GM18498 (cell line): ENCODE results near the gene DISC1.
"Not testable (repeated sequence)": the region's sequence is repeated elsewhere in the genome, so short reads cannot be mapped to it uniquely, and the experiment has no call there.

Experiments
- ATAC-seq: cut with Tn5 transposase; IDR thresholded peaks from one replicate; pipeline ENCODE4 v1.9.1; 2021; ENCODE audit warnings: mild to moderate bottlenecking, moderate library complexity; ENCODE audit not compliant: unreplicated experiment

Gene DISC1

DNA sequence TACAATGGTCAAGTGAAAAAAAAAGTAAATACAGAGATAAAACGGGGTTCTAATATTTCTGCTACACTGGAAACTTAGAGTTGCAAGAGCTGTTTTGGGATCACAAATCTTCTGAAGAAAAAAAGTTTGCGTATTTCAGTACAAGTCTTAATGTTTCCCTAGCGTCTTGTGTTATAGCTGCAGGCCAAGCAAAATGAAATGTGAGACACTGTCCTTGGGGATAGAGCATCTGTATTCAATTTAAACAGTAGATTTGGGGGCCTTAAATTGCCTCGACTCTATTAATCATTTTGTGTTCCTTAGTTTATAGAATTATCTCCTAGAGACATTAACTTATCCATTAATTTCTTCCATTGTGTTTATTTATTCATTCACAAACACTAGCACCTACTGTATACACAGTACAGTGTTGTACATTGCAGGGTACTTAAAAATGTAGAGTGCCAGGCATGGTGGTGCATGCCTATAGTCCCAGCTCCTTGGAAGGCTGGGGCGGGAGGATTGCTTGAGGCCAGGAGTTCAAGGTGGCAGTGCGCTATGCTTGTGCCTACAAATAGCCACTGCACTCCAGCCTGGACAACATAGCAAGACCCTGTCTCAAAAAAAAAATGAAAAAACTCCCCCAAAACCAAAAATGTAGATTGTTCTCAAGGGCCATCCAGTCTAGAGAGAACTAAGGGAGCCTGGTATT is 7.9 kb downstream of the DISC1 start:
- ATAC-seq, result no peak

DNA sequence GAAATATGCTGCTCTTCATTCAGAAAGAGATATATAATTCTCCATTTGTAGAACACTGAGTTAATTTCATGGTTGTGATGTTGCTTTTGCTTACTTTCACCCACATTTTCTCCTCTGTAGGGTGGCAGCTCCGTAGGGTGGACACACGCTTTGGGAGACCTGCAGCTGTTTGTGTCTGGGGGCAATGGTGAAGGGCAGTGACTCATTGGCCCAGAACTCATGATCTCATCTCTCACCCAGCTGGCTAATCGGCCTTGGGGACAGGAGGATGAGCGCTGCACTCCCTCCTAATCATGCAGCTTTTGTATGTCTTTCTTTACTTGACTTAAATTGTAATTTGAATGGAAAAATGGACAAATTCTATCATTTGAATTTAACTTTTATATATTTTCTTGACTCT is 9.6 kb downstream of the DISC1 start:
- ATAC-seq, result no peak

DNA sequence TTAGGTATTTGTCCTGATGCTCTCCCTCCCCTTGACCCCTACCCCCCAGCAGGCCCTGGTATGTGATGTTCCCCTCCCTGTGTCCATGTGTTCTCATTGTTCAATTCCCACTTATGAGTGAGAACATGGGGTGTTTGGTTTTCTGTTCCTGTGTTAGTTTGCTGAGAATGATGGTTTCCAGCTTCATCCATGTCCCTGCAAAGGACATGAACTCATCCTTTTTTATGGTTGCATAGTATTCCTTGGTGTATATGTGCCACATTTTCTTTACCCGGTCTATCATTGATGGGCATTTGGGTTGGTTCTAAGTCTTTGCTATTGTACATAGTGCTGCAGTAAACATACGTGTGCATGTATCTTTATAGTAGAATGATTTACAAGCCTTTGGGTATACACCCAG is 10.3 kb downstream of the DISC1 start:
- not testable (repeated sequence) for ATAC-seq

DNA sequence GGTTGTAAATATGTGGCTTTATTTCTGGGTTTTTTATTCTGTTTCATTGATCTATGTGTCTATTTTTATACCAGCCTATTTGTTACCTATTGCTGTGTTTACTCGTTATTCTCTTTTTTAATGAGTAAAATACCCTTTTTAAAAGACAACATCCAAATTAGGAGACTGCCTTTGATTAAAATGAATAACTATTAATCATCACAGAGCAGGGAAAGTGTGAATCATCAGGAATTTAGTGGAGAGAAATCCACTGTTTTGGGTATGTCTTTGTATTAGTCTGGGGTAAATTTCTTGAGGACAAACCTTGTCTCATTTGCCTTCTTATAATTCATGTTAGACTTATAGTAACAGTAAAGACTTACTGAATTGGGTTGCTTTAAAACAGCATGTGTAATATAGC is 12.1 kb downstream of the DISC1 start:
- ATAC-seq, result no peak

DNA sequence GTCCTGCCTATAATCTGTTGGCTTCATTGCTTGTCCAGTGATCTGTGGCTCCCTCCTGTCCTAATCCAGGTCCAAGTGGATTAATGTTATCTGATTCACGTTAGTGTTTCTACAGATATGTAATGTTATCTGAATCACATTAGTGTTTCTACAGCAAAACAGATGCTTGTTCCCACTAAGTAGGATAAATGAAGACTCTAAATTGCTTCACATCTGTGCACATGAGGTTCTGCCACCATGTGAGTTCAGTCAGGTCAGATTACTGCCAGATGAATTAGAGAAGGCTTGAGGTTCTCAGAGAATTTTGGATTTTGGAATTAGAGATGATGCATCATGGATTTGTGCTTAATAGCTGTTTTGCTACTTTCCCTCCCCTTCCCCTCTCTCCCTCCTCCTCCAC is 13.2 kb downstream of the DISC1 start:
- no peak for ATAC-seq

DNA sequence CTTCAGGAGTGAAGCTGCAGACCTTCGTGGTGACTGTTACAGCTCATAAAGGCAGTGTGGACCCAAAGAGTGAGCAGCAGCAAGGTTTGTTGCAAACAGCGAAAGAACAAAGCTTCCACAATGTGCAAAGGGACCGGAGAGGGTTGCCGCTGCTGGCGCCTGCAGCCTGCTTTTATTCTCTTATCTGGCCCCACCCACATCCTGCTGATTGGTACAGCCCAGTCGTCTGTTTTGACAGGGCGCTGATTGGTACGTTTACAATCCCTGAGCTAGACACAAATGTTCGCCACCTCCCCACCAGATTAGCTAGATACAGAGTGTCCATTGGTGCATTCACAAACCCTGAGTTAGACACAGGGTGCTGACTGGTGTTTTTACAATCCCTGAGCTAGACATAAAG is 14.9 kb downstream of the DISC1 start:
- not testable (repeated sequence) for ATAC-seq

DNA sequence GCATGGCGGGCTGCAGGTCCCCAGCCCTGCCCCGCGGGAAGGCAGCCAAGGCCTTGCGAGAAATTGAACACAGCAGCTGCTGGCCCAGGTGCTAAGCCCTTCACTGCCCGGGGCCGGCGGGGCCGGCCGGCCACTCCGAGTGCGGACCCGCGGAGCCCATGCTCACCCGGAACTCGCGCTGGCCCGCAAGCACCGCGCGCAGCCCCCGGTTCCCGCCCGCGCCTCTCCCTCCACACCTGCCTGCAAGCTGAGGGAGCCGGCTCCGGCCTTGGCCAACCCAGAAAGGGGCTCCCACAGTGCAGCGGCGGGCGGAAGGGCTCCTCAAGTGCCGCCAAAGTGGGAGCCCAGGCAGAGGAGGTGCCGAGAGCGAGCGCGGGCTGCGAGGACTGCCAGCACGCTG is 15.5 kb downstream of the DISC1 start:
- ATAC-seq, result not testable (repeated sequence)

DNA sequence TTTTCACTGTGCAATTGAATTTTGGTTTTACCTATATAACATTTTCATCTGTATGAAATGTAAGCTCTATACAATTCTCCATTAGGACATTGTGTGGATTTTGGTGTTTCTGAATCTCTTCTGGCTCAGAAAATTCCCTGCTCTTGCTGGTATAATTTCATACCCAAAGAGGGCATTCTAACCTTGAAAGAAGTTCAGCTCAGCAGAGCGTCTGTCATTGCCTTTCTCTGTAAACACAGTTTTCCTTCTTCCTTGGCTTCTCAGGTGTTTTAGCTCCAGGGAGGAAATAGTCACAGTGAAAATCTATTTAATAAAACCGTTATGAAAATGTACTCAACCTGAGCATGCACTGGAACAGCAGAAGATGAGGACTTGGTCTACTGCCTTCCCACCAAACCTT is 16.0 kb downstream of the DISC1 start:
- no peak for ATAC-seq

DNA sequence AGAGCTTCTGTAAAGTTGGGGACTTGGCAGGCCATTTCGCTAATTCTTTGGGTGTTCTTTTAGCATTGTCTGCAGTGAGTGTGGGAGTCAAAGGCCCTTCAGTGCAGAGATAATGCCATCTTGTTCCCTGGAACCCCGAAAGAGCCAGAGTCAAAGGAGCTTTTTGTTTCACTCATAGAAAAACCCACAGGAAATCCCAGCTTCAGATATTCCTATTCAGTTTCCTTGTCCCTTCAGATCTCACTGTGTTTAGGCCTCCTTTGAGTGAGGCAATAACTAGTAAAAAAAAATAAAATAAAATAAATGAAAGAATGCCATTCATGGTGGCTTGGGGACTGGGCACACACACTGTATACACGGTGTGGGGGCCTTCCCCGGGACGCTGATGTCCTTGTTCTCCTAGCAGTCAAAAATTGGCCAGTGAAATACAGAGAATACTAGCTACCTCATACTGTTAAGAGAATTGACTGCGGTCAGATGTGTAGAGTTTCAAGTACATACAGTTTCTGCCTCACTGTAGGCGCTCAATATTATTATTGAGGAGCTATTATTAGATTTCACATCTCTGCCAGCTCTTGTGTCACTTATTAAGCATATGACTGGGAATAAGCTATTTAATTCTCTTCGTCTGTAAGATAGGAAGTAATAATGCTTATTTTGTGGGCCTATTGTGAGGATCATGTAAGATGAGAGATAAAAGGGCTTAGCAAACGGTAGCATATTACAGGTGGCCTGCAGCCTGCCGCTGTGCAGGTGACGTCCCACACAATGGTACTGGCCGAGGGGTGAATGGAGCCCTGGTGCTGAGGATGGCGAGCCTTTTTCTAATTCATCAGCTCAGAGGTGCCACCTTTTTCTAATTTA is 16.7 kb downstream of the DISC1 start:
- ATAC-seq, result no peak

DNA sequence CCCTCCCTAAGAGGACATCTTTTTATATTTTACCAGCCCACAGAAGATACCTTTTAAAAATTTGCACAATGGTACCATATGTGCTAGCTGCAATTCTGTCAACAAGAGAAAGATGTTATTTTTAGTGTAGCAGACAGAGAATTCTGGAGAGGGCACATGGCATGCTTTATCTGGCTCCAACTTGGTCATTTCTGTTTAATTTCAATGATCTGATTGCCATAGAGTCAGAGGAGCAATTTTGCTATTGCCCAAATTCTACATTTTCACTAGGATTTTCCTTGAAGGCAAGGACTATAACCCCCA is 17.3 kb downstream of the DISC1 start:
- no peak for ATAC-seq

DNA sequence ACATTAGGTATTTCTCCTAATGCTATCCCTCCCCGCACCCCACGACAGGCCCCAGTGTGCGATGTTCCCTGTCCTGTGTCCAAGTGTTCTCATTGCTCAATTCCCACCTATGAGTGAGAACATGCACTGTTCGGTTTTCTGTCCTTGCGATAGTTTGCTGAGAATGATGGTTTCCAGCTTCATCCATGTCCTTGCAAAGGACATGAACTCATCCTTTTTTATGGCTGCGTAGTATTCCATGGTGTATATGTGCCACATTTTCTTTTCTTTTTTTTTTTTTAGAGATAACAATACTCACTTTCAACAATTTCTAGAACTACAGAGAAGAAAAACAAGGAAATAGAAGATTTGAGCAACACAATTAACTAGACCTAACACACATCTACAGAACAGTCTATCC is 19.0 kb downstream of the DISC1 start:
- not testable (repeated sequence) for ATAC-seq

DNA sequence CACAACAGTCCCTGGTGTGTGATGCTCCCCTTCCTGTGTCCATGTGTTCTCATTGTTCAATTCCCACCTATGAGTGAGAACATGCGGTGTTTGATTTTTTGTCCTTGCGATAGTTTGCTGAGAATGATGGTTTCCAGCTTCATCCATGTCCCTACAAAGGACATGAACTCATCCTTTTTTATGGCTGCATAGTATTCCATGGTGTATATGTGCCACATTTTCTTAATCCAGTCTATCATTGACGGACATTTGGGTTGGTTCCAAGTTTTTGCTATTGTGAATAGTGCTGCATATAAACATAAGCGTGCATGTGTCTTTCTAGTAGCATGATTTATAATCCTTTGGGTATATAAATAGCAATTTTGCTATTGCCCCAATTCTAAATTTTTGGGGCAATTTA is 19.6 kb downstream of the DISC1 start:
- not testable (repeated sequence) for ATAC-seq

DNA sequence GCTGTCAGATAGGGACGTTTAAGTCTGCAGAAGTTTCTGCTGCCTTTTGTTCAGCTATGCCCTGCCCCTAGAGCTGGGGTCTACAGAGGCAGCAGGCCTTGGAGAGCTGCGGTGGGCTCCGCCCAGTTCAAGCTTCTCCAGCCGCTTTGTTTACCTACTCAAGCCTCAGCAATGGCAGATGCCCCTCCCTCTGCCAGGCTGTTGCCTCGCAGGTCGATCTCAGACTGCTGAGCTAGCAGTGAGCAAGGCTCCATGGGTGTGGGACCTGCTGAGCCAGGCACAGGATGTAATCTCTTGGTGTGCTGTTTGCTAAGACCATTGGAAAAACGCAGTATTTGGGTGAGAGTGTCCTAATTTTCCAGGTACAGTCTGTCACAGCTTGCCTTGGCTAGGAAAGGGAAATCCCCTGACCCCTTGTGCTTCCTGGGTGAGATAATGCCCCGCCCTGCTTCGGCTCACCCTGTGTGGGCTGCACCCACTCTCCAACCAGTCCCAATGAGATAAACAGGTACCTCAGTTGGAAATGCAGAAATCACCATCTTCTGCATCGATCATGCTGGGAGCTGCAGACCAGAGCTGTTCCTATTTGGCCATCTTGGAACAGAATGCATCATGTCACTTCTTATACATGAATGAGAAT is 25.2 kb downstream of the DISC1 start:
- ATAC-seq, result not testable (repeated sequence)

DNA sequence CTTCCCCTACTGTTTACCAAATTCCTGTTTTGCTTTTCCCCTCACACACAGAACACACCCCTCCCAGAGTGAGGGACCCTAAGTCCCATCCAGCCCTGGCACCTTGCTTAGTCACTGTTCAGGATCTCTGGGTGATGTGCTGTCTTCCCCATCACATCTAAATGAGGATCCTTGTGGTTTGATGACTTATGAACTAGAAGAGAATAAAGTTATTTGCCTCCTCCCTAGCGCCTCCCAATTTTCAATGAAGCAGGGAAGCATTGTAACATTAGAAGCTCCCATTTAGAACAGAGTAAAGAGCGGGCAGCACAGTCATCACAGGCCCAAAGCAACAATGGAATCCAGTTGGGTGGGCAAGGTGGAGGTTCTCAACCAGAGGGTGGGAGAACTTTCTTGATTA is 27.0 kb downstream of the DISC1 start:
- ATAC-seq, result no peak

DNA sequence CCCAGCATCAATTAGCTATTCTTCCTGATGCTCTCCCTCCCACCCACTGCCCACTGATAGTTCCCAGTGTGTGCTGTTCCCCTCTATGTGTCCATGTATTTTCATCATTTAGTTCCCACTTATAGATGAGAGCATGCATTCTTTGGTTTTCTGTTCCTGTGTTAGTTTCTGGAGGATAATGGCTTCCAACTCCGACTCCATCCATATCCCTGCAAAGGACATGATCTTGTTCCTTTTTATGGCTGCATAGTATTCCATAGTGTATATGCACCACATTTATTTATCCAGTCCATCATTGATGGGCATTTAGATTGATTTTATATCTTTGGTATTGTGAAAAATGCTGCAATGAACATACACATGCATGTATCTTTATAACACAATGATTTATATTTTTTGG is 30.2 kb downstream of the DISC1 start:
- no peak for ATAC-seq

DNA sequence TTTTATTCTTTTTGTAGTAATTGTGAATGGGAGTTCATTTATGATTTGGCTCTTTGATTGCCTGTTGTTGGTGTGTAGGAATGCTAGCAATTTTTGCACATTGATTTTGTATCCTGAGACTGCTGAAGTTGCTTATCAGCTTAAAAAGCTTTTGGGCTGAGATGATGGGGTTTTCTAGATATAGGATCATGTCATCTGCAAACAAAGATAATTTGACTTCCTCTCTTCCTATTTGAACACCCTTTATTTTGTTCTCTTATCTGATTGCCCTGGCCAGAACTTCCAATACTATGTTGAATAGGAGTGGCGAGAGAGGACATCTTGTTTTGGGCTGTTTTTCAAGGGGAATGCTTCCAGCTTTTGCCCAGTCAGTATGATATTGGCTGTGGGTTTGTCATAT is 31.6 kb downstream of the DISC1 start:
- not testable (repeated sequence) for ATAC-seq

DNA sequence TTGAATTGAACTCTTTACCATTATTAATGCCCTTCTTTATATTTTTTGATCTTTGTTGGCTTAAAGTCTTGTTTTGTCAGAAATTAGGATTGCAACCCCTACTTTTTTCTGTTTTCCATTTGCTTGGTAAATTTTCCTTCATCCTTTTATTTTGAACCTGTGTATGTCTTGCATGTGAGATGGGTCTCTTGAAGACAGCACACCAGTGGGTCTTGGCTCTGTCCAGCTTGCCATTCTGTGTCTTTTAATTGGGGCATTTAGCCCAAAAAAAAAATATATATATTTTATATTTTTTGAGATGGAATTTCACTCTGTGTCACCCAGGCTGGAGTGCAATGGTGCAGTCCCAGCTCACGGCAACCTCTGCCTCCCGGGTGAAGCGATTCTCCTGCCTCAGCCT is 33.6 kb downstream of the DISC1 start:
- no peak for ATAC-seq

DNA sequence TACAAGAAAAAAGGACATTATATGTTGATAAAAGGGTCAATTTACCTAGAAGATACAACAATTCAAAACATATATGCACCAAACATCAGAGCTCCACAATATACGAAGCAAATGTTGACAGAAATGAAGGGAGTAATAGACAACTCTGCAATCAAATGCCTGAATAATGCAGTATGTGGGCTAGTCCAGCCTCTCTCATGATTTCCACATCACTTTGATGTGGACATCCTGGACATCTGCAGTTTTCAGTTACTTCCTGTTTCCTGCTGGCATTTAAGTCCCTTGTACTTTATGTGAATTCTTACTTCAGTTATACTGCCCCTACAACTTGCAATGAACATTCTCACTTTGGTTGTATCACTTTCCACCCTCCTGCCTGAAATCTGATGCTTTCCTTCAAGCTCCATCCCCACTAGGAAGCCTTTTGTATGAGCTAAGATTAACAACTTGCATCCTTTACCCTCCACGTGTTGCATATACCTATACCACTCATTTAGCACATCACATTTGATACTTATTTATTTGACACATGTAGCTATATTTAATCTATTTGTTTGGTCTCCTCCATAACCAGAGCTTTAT is 36.7 kb downstream of the DISC1 start:
- ATAC-seq, result no peak

DNA sequence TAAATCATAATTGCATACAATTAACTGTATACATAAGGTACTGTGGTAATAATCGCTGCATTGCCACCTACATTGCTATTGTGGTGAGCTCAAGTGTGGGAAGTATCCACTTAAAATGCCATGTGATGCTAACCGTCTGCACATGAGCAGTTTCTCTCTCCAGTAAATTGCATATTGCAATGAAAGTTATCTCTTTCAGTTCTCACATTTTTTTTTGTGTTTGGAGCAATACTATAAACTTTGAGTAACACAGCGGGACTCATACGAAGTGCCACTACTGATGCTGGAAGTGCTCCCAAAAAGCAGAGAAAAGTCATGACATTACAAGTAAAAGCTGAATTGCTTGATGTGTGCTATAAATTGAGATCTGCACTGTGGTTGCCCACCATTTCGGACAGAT is 38.5 kb downstream of the DISC1 start:
- no peak for ATAC-seq

DNA sequence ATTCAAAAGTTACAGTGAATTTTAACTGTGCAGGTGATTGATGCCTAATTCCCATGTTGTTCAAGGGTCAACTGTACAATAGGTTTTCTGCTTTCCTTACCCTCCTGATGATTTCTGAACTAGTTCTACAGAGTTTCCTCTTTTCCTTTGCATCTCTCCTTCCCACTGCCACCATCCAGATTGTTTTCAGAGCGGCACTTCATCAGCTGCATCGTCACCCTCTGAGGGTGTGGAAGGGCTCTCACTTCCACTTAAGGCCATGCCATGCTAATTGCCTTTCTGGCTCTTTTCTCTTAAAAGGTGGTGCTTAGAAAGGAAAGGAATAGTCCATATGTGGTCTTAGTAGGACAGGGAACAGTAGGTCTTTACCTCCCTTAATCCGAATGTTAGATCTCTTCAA is 39.1 kb downstream of the DISC1 start:
- ATAC-seq, result no peak

DNA sequence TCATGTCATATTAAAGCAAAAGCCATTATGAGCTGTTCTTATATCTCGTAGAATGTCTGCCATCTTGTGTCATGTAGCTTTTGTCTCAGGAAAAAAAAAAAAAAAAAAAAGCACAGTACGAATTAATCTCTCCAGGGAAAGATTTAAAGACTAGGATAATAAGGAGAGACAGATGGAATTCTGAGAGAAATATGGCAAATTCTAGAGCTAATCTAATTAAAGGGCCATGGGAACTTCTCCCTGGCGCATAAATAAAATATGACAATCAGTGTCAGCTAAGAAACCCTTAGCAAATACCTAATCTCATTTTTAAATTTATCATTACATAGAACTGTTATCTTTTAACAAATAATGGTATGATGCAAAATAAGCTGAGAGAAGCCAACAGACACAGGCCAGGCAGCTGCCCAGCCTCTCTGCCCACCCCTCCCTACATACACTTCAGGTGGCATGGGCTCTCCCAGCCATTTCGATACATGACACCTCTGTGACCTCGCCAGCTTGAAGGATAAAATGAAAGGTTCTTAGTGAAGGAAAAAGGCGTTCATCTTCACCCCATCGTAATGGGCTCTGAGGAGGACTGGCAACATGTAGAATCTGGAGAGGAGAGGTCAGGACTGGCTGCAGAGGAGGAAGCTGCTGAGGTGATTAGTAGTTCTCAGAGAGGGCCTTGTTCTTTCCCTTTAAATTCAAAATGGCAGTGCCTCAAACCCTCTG is 39.8 kb downstream of the DISC1 start:
- ATAC-seq, result no peak
